H7 (cell line): ENCODE measurements around the gene PCDHB7. TPM values are rescaled to one million over a fixed set of nuclear protein-coding genes. Genes with fewer than 3 reads are reported as not detected.
"Not testable (repeated sequence)": the region's sequence is repeated elsewhere in the genome, so short reads cannot be mapped to it uniquely, and the experiment has no call there.

Source experiments
- DNase-seq: peaks from one replicate; pipeline ENCODE4 v3.0.0; 2012
- H3K27me3 ChIP-seq: 2 replicates; pipeline ENCODE4 v1.6.0; 2011; ENCODE audit warnings: mild to moderate bottlenecking, low read length; ENCODE audit not compliant: control insufficient read depth, insufficient read depth
- H3K36me3 ChIP-seq: replicated peaks from 2 replicates; pipeline ENCODE4 v1.5.1; 2011; ENCODE audit warnings: low read length; ENCODE audit not compliant: control insufficient read depth, insufficient read depth
- H3K4me3 ChIP-seq: 2 replicates; pipeline ENCODE4 v1.5.1; 2011; ENCODE audit warnings: low read depth, mild to moderate bottlenecking, control low read depth, low read length, moderate library complexity; ENCODE audit not compliant: insufficient read depth
- total RNA-seq: library from RNA; depleted of rRNA; stranded (reverse); fragments of >200 nt; shearing (Covaris generic); gene quantifications from 2 replicates; pipeline ENCODE4 v1.2.3, GENCODE V29; 2014

PCDHB7 gene
- total RNA-seq, 1 experiment from 2014 or later: 0.03 TPM

- not testable (repeated sequence) for DNase-seq, H3K27me3 ChIP-seq, H3K4me3 ChIP-seq, H3K36me3 ChIP-seq
These were observed 14.5 kb upstream of the PCDHB7 start for GRCh38 chr5:141157901-141158300.

- DNase-seq, H3K36me3 ChIP-seq, H3K4me3 ChIP-seq, H3K27me3 ChIP-seq: not testable (repeated sequence)
These were observed 2.1 kb downstream of the PCDHB7 start for GRCh38 chr5:141174291-141175104.

GRCh38 chr5:141175933-141176332 is 3.5 kb downstream of the PCDHB7 start:
- Histone ChIP-seq H3K27me3 (no peaks in the 10 kb centered on the region), H3K36me3 (no peaks in the 10 kb centered on the region), H3K4me3 (no peak overlapping the region)
- no peak for DNase-seq

DNA sequence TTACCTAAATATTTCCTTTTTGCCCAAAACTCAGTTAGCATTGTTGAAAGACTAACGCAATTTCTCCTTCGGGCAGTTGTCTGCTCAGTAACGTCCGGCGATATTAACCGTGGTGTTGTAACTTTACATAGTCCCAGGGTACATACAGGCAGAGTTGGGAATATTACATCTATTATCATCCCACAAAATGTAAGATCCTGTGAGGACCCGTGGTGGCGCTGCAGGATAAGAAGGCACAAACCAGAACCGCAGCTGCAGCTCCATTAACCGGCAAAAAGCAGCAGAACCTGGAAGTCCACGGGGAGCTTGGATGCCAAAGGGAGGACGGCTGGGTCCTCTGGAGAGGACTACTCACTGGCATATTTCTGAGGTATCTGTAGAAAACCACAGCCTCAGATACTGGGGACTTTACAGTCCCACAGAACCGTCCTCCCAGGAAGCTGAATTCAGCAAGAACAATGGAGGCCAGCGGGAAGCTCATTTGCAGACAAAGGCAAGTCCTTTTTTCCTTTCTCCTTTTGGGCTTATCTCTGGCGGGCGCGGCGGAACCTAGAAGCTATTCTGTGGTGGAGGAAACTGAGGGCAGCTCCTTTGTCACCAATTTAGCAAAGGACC is 5.2 kb downstream of the PCDHB7 start, which contains the start of gene PCDHB8:
TSS of gene PCDHB8 (plus strand) at position 214 of the 615 bp plus-strand sequence. CDS start at position 459, 245 bp downstream.
- H3K27me3 ChIP-seq, H3K4me3 ChIP-seq, H3K36me3 ChIP-seq: not testable (repeated sequence)
- DNase-seq: peak; percentile 51

GRCh38 chr5:141179371-141179770 is 6.9 kb downstream of the PCDHB7 start:
- H3K36me3 ChIP-seq, H3K4me3 ChIP-seq, DNase-seq, H3K27me3 ChIP-seq: not testable (repeated sequence)

DNA sequence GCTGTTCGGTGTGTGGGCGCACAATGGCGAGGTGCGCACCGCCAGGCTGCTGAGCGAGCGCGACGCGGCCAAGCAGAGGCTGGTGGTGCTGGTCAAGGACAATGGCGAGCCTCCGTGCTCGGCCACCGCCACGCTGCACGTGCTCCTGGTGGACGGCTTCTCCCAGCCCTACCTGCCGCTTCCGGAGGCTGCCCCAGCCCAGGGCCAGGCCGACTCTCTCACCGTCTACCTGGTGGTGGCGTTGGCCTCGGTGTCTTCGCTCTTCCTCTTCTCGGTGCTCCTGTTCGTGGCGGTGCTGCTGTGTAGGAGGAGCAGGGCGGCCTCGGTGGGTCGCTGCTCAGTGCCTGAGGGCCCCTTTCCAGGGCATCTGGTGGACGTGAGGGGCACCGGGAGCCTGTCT is 7.4 kb downstream of the PCDHB7 start:
- H3K36me3 ChIP-seq, H3K4me3 ChIP-seq, H3K27me3 ChIP-seq, DNase-seq: not testable (repeated sequence)

DNA sequence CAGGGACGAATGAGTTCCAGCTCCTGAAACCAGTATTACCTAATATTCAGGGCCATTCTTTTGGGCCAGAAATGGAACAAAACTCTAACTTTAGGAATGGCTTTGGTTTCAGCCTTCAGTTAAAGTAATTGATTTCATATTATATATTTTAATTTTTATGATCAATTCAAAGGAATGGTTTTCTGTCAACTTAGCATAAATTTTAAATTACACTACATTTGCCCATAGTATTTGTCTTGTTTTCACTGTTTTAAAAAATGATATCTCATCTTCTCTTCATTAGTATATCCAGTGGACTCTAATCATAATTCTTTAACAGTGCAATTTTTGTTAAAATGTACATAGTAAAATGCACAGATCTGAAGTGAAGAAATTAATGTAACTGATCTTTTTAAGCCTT is 7.9 kb downstream of the PCDHB7 start:
- H3K4me3 ChIP-seq: no peak overlapping the region
- no peaks in the 10 kb centered on the region for H3K36me3 ChIP-seq
- H3K27me3 ChIP-seq: no peaks in the 10 kb centered on the region
- no peak for DNase-seq

DNA sequence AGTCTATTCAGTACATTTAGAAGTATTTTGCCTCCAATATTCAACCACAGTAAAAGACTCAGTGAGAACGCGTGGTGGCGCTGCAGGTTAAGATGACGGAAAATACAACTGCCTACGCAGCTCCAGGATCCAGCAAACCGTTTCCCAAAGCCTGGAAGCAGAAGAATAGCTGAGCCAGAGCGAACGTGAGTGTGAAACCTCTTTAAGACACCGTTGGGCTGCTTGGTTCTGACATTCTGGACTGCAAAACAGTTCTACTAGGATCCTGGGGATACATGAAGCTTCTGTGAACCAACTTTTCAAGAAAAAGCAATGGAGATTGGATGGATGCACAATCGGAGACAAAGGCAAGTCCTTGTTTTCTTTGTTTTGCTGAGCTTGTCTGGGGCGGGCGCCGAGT is 9.8 kb downstream of the PCDHB7 start, which contains the start of gene PCDHB16:
TSS of gene PCDHB16 (plus strand) at position 140 of the 400 bp plus-strand sequence. CDS start at position 313, 173 bp downstream.
- H3K27me3 ChIP-seq: no peaks in the 10 kb centered on the region
- H3K4me3 ChIP-seq: no peak within 1 kb of the TSS
- peak; percentile 81 for DNase-seq
- no peaks in the 10 kb centered on the region for H3K36me3 ChIP-seq

DNA sequence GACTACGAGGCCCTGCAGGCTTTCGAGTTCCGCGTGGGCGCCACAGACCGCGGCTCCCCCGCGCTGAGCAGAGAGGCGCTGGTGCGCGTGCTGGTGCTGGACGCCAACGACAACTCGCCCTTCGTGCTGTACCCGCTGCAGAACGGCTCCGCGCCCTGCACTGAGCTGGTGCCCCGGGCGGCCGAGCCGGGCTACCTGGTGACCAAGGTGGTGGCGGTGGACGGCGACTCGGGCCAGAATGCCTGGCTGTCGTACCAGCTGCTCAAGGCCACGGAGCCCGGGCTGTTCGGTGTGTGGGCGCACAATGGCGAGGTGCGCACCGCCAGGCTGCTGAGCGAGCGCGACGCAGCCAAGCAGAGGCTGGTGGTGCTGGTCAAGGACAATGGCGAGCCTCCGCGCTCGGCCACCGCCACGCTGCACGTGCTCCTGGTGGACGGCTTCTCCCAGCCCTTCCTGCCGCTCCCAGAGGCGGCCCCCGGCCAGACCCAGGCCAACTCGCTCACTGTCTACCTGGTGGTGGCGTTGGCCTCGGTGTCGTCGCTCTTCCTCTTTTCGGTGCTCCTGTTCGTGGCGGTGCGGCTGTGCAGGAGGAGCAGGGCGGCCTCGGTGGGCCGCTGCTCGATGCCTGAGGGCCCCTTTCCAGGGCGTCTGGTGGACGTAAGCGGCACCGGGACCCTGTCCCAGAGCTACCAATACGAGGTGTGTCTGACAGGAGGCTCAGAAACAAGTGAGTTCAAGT is 11.8 kb downstream of the PCDHB7 start:
- not testable (repeated sequence) for DNase-seq, H3K27me3 ChIP-seq, H3K36me3 ChIP-seq, H3K4me3 ChIP-seq

- no peaks in the 10 kb centered on the region for H3K27me3 ChIP-seq
- H3K36me3 ChIP-seq: no peaks in the 10 kb centered on the region
- H3K4me3 ChIP-seq: no peak within 1 kb of the TSS
- peak; percentile 79 for DNase-seq
These were observed 14.6 kb downstream of the PCDHB7 start, which contains the start of gene PCDHB9 for GRCh38 chr5:141186897-141187512. PCDHB9 (plus strand) TSS chr5:141187161; CDS start chr5:141187319, 158 bp downstream.

DNA sequence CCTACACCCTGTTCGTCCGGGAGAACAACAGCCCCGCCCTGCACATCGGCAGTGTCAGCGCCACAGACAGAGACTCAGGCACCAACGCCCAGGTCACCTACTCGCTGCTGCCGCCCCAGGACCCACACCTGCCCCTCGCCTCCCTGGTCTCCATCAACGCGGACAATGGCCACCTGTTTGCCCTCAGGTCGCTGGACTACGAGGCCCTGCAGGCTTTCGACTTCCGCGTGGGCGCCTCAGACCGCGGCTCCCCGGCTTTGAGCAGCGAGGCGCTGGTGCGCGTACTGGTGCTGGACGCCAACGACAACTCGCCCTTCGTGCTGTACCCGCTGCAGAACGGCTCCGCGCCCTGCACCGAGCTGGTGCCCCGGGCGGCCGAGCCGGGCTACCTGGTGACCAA is 16.2 kb downstream of the PCDHB7 start:
- not testable (repeated sequence) for H3K36me3 ChIP-seq, DNase-seq, H3K27me3 ChIP-seq, H3K4me3 ChIP-seq

GRCh38 chr5:141189131-141189530 is 16.7 kb downstream of the PCDHB7 start:
- H3K4me3 ChIP-seq, DNase-seq, H3K27me3 ChIP-seq, H3K36me3 ChIP-seq: not testable (repeated sequence)

DNA sequence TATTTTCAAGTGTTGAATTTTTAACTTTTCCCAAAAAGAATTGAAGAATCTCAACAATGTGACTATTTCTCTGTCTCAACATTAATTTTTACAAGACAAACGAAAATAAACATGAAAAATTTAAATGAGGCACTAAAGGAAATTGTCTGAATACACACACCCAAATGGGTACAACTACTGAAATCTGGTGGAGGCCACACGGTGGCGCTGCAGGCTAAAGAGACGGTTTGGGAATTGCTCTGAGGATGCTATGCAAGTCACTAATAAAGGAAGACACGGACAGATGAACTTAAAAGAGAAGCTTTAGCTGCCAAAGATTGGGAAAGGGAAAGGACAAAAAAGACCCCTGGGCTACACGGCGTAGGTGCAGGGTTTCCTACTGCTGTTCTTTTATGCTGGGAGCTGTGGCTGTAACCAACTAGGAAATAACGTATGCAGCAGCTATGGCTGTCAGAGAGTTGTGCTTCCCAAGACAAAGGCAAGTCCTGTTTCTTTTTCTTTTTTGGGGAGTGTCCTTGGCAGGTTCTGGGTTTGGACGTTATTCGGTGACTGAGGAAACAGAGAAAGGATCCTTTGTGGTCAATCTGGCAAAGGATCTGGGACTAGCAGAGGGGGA is 19.8 kb downstream of the PCDHB7 start, which contains the start of gene PCDHB10:
TSS of gene PCDHB10 (plus strand) at position 244 of the 616 bp plus-strand sequence. CDS start at position 444, 200 bp downstream.
- H3K4me3 ChIP-seq: no peak within 1 kb of the TSS; the same call in 1 of the 2 replicates

DNA sequence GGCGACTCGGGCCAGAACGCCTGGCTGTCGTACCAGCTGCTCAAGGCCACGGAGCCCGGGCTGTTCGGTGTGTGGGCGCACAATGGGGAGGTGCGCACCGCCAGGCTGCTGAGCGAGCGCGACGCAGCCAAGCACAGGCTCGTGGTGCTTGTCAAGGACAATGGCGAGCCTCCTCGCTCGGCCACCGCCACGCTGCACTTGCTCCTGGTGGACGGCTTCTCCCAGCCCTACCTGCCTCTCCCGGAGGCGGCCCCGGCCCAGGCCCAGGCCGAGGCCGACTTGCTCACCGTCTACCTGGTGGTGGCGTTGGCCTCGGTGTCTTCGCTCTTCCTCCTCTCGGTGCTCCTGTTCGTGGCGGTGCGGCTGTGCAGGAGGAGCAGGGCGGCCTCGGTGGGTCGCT is 21.9 kb downstream of the PCDHB7 start:
- H3K4me3 ChIP-seq, H3K27me3 ChIP-seq, H3K36me3 ChIP-seq, DNase-seq: not testable (repeated sequence)

More for the DNA sequence above, 19.8 kb downstream of the PCDHB7 start, which contains the start of gene PCDHB10:
- H3K36me3 ChIP-seq: no peaks in the 10 kb centered on the region
- H3K27me3 ChIP-seq: no peaks in the 10 kb centered on the region
- peak; percentile 80 for DNase-seq
